Fibroblast of skin of right quadriceps (primary cell): ENCODE data around the gene SSTR5.
A peak's percentile ranks its signal among the peaks of the same experiment; 100 is the strongest.

Source experiments
- DNase-seq: peaks from one replicate; pipeline ENCODE4 v3.0.0-alpha.2; 2013

The SSTR5 gene

DNA sequence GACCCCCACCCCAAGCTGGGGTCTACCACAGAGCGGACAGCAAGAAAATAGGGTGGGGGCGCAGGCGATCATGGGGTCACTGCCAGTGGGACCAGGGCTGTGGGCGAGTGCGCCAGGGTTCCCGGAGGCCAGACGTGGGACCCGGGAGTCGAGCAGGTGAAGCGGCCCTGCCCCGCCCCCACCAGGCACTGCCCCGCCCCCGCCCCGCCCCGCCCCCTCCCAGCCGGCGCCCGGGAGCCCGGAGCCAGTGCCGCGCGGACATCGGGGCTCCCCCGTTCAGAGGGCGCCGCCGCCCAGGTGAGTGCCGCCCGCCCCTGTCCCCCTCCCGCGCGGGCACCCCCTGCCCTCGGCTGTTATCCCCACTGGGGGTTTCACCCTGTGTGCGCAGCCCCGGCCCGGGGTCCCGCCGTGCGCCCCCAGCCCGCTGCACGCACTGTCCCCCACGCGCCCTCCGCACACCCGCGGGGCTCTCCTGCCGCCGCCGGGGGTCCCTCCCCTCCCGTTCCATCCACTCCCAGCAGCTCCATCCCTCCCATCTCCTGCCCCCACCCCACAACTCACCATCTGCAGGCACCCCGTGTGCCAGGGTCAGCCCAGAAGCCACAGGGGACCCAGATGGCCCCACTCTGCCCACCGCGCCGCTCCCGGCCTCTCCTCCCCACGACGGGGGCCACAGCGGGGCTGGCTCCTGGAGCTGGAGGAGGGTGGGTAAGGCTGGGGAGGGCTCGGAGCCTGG lies at the start of gene SSTR5:
Gene SSTR5 (plus strand): TSS at position 222 of the 736 bp plus-strand sequence. CDS start 6,122 bp downstream, outside the sequence.
- no peak for DNase-seq

DNA sequence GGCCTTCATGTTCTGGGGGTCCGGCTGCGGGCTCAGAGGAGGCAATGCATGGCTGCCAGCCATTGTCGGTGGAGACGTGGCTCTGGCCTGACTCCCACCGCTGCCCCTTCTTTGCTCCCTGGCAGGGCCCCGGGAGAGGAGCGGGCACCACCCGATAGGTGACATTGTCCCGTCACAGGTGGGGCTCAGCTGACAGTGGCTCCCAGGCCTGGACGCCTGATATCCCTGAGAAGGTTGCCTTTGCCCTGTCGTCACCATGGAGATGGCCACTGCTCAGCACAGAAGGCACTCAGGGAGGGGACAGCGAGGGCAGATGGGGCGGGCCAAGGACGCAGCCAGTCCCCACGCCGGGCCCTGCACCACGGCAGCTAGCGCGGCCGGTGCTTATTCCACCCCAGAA lies 48.4 kb upstream of the SSTR5 start:
- no peak for DNase-seq

DNA sequence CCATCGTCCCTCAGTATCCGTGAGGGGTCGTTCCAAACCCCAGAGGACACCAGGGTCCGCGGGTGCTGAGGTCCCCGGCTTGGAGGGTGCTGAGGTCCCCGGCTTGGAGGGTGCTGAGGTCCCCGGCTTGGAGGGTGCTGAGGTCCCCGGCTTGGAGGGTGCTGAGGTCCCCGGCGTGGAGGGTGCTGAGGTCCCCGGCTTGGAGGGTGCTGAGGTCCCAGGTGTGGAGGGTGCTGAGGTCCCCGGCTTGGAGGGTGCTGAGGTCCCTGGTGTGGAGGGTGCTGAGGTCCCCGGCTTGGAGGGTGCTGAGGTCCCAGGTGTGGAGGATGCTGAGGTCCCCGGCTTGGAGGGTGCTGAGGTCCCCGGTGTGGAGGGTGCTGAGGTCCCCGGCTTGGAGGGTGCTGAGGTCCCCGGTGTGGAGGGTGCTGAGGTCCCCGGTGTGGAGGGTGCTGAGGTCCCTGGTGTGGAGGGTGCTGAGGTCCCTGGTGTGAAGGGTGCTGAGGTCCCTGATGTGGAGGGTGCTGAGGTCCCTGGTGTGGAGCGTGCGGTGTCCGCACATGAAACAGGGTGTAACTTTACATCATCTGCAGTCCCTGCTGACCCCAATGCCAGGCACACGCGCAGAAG lies 47.3 kb upstream of the SSTR5 start:
- DNase-seq = peak; percentile 28

- no peak for DNase-seq
Observed at GRCh38 chr16:1026057-1026783, 46.3 kb upstream of the SSTR5 start.

DNA sequence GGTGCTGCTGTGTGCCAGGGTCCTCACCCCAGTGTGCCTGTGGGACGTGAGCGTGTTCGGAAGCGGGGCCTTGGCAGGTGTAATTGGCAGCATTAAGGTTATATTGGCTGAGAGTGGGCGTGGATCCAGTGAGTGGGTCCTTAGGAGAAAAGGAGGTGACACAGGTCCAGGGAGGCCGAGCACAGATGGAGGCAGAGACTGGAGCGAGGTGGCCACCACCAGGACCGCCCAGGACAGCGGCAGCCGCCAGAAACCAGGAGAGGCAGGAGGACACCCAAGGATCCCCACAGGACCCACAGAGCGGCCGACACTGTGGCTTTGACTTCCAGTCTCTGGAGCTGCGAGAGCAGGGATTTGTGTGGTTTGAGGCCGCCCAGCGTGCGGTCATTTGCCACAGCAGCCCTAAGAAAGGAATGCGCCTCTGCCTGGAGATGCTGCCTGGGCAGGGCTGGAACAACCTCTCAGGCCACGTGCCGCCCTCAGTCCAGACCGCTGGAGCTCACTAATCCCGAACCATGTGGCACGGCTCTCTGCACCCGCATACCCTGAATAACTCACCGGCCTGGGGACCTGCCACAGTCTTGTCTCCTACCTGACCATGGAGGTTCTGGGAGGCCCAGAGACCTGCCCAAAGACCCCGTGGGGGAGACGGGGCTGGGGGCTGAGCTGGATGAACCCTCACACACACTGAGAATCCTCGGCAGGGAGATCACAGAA lies 45.6 kb upstream of the SSTR5 start:
- no peak for DNase-seq

GRCh38 chr16:1027501-1027815 lies 45.1 kb upstream of the SSTR5 start:
- DNase-seq = no peak

DNA sequence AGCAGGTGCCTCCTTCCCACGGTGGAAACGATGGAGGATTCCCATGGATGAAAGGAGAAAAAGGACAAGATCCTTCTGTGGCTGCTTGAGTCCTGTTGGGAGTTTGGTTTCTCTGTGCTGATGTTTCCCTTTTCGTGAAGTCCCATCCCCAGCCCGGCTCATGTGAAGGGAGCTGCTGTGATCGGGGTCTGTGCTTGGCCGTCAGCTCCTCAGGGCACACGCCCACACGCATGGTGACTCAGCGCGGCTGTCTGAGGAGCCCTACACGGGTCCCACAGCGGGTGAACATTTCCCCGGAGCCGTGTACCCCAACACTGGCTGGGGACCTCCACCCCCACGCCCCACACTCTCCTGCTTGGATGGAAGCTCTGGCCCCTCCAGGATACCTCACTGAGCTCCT lies 44.5 kb upstream of the SSTR5 start:
- no peak for DNase-seq

DNA sequence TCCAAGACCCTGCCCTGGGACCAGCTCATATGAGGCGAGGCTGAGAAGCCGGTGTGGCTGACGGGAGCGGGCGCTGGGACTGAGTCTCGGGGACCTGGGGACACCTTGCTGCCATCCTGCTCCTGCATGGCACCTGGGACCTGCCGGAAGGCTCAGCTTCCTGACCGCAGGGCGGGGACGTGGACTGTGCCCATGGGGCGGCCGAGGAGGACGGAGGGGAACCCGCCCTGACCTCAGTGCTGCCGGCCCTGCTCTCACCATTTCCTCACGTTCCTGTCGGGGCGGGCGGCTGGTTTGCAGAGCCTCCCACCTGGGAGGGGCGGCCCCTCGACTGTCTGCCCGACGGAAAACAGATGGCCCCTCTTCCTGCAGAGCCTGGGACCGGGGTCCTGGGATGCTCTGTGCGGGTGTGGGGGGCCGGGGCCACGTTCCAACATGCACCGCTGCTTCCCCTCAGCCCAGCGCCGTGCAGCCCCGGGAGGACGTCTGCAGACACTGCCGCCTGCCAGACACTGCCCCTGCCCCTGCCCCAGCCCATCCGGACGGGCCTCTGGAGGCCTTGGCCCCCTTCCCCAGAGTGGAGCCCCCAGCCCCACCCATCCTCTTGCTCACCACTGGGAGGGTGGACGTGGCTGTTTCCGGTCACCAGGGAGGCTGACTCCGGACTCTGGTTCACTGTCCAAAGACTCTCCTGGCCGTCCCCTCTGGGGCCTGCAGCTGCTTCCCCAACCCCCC lies 43.9 kb upstream of the SSTR5 start:
- DNase-seq = no peak

DNA sequence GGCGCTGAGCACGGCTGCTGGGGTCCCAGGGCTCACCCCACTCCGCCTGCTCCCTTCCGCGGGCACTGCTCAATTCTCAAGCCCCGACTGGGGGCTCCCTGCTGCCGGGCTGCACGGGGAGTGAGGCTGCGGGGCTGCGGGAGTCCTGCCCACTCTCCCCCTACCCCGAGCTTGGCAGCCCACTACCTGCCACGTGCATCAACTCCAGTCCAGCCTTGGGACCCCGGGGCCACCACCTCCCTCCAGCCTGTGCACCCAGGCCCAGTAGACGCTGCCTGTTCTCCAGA lies 43.3 kb upstream of the SSTR5 start:
- no peak for DNase-seq

GRCh38 chr16:1030473-1030901 lies 42.1 kb upstream of the SSTR5 start:
- no peak for DNase-seq

DNA sequence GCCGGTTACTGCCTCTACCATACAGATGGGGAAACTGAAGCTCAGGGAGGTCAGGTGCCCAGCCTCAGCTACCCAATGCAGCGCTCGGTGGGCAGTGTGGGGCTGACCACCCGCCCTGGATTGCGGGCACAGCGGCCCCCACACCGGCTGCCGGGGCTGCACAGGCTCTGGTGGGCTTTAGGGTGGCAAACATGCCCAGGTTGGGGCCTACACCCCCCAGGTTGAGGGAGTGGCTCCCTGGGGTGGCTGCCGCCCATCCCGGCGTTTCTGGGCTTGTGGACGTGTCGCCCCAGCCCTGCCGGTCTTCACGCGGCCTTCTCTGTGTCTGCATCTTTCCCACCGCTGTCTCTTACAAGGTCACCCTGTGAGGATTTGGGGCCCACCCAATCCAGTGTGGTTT lies 40.9 kb upstream of the SSTR5 start:
- DNase-seq = no peak

GRCh38 chr16:1032607-1033006 lies 39.9 kb upstream of the SSTR5 start:
- DNase-seq = no peak

DNA sequence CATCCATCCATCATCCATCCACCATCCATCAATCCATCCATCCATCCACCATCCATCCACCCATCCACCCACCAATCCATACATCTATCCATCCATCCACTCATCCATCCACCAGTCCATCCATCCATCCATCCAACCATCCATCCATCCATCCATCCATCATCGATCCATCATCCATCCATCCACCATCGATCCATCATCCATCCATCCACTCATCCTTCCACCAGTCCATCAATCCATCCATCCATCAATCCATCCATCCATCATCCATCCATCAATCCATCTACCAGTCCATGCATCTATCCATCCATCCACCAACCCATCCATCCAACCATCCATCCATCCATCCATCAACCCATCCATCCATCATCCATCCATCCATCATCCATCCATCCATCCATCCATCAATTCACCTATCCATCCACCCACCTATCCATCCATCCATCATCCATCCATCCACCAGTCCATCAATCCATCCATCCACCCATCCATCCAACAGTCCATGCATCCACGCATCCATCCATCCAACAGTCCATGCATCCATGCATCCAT lies 39.3 kb upstream of the SSTR5 start:
- DNase-seq = no peak

GRCh38 chr16:1034230-1035065 lies 38.1 kb upstream of the SSTR5 start:
- DNase-seq = no peak

- no peak for DNase-seq
Observed at GRCh38 chr16:1035066-1035415, 37.5 kb upstream of the SSTR5 start.

DNA sequence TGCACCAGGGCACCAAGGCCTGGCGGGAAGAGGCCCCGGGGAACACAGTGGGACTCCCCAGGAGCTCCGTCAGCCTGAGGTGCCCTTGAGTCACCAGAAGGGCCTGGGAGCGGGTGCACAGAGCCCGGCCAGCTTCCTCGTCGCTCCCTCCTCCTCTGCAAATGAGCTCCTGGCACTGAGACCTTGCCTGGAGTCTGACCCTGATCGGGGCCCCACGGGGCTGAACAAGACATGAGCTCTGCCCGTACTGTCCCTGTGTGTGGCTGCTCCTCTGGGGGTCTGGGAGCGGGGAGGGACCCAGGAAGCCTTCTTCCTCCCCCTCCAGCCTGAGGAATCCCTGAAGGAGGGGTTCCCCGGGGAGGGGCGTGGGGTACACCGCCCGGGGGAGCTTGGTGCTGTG lies 36.4 kb upstream of the SSTR5 start:
- no peak for DNase-seq

- DNase-seq = peak; percentile 21
Observed at GRCh38 chr16:1036726-1037393, 35.7 kb upstream of the SSTR5 start.

GRCh38 chr16:1037394-1038257 lies 34.9 kb upstream of the SSTR5 start:
- DNase-seq = peak; percentile 16

- DNase-seq = no peak
Observed at GRCh38 chr16:1038932-1039331, 33.6 kb upstream of the SSTR5 start.

DNA sequence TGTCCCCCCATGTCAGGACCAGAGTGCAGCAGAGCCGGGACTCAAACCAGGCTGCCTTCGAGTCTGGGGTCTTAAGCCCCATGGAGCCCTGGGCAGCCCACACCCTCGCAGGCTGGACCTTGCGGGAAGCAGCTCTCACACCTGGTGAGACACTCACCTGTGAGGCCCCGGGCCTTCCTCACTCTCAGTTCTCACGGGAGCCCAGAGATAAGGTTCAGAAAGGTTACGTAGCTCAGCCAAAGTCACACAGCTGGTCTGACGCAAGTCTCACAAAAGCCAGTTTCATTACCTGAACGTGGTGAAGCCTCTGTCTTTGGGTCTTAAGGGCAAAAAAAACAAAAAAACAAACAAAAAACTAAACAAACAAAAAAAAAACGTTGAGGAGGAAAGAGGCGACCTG lies 32.8 kb upstream of the SSTR5 start:
- DNase-seq = no peak
